Spleen (tissue), 11 donors: ENCODE measurements around the gene RPL35. TPM values are rescaled to one million over a fixed set of nuclear protein-coding genes. Genes with fewer than 3 reads are reported as not detected.

Experiments used
- DNase-seq: peaks from one replicate; pipeline ENCODE4 v3.0.0-alpha.2; 2020
- H3K27ac ChIP-seq, 8 donors: fragments of 200-600 bp; sonication (generic) in 7 of 8; 1 replicate in 4 of 8; 2 replicates in 4 of 8; pipeline versions ENCODE4 v1.5.0 to v1.8.0; 2016 to 2021; ENCODE audit warnings: inconsistent platforms in 4 of 8, mild to moderate bottlenecking in 4 of 8, moderate library complexity in 1 of 8
- H3K27me3 ChIP-seq, 7 donors: fragments of 200-600 bp; sonication (generic) in 6 of 7; replicated peaks in 1 of 7; 1 replicate in 4 of 7; 2 replicates in 3 of 7; pipeline versions ENCODE4 v1.5.0 to v1.8.0; 2016 to 2021; ENCODE audit warnings: inconsistent platforms in 3 of 7, mild to moderate bottlenecking in 1 of 7
- H3K36me3 ChIP-seq, 6 donors: fragments of 200-600 bp; sonication (generic) in 5 of 6; 1 replicate in 4 of 6; 2 replicates in 2 of 6; pipeline versions ENCODE4 v1.5.0 to v1.8.0; 2016 to 2021; ENCODE audit warnings: inconsistent platforms in 2 of 6
- H3K4me1 ChIP-seq, 6 donors: fragments of 200-600 bp; sonication (generic) in 5 of 6; 1 replicate in 3 of 6; 2 replicates in 3 of 6; pipeline versions ENCODE4 v1.5.0 to v1.8.0; 2016 to 2021; ENCODE audit warnings: inconsistent platforms in 3 of 6
- H3K4me3 ChIP-seq, 8 donors: fragments of 200-600 bp; sonication (generic) in 7 of 8; 1 replicate in 4 of 8; 2 replicates in 4 of 8; pipeline versions ENCODE4 v1.5.0 to v1.8.0; 2016 to 2021; ENCODE audit warnings: inconsistent platforms in 4 of 8, mild to moderate bottlenecking in 4 of 8, moderate library complexity in 2 of 8
- H3K9me3 ChIP-seq, 8 donors: fragments of 200-600 bp; sonication (generic) in 7 of 8; 1 replicate in 4 of 8; 2 replicates in 4 of 8; pipeline versions ENCODE4 v1.5.0 to v1.8.0; 2016 to 2021; ENCODE audit warnings: inconsistent platforms in 4 of 8
- CTCF ChIP-seq, 11 experiments: fragments of 200-600 bp in 7 of 11; fragments of 450-650 bp in 4 of 11; sonication (generic) in 4 of 11; IDR thresholded peaks in 8 of 11; conservative IDR thresholded peaks in 3 of 11; 1 replicate in 7 of 11; 2 replicates in 4 of 11; pipeline versions ENCODE4 v1.4.0 to v1.8.0; 2016 to 2021; ENCODE audit warnings: antibody characterized with exemption in 11 of 11, inconsistent platforms in 4 of 11, mild to moderate bottlenecking in 1 of 11
- POLR2A ChIP-seq, 3 donors: fragments of 450-650 bp; IDR thresholded peaks; one replicate each; pipeline ENCODE4 v1.5.1; 2017; ENCODE audit warnings: antibody characterized with exemption in 3 of 3, mild to moderate bottlenecking in 1 of 3
- POLR2AphosphoS5 ChIP-seq, 3 donors: sonication (generic); formaldehyde crosslinking; IDR thresholded peaks; one replicate each; pipeline ENCODE4 v1.5.1; 2017; ENCODE audit warnings: antibody characterized with exemption in 3 of 3
- WGBS, 5 donors: extraction: QIAGEN DNeasy Blood & Tissue Kit in 3 of 5; methylation state at CpG; one replicate each; pipeline versions ENCODE4 v1.1.5 to v1.1.7; 2013 to 2018; 5-methylcytosine and 5-hydroxymethylcytosine counted together
- intact Hi-C: fragments of 100-400 bp; cut with DNase I; formaldehyde crosslinking; loops from one replicate; pipeline ENCODE4 v1.15.0; 2023; ENCODE audit warnings: low total_unique reads
- polyA plus RNA-seq, 3 donors: library from polyadenylated mRNA; stranded (reverse); fragments of 200-250 nt; gene quantifications; one replicate each; pipeline ENCODE4 v1.2.1, GENCODE V29; 2013
- total RNA-seq, 7 donors: library from RNA; depleted of rRNA in 3 of 7; stranded (reverse); fragments of >200 nt in 3 of 7; fragmentation: NEBNext Ultra II Directional in 4 of 7; extraction: Animal tissue kit (Norgen Biotek cat#: 25700) in 4 of 7; gene quantifications; one replicate each; pipeline versions ENCODE4 v1.1.0 to v1.2.1, GENCODE V29; 2016 to 2021
- donor health status: healthy with polysubstance abuse.
- donor health status: DM: no; HTN: no; CAD: no; lungs with moderate emphysema.
- donor health status: DM: no; HTN: no; CAD: no.
- donor health status: Bipolar disorder and iron deficiency.
- donor health status: healthy.
- donor health status: DM: no; HTN: no; CAD: no.
- donor health status: DM: yes; HTN: yes; CAD: no.

Gene RPL35
- total and polyA plus RNA-seq, 10 donors = 873 to 8,208 (median 1,050) TPM

GRCh38 chr9:124877021-124877782 is 15.4 kb upstream of the RPL35 start:
- H3K27ac ChIP-seq = no peak overlapping the region
- peaks cover 22 to 70% (median 40%) of the 10 kb centered on the region in 6 donors for H3K4me1 ChIP-seq
- H3K36me3 ChIP-seq = peaks cover 0 to 99% (median 87%) of the 10 kb centered on the region in 6 donors
- DNase-seq = no peak
- H3K4me3 ChIP-seq = no peak overlapping the region
- intact Hi-C loops = loop anchor here (10.0 kb wide), 1 partner anchor 58 kb away; no protein-coding TSS in a partner anchor
- WGBS, 5 donors = 87 to 90% (median 90%) methylated on average over 14 of the region's 14 CpGs
- H3K9me3 ChIP-seq = no peaks in the 10 kb centered on the region
- H3K27me3 ChIP-seq = no peaks in the 10 kb centered on the region
- TF ChIP-seq POLR2A (IDR thresholded peaks at IDR 0.05) = no peak
- TF ChIP-seq POLR2AphosphoS5 (IDR thresholded peaks at IDR 0.05) = peak in 2 of 3 donors; percentile 13 to 45
- no peak for TF ChIP-seq CTCF (IDR thresholded peaks at IDR 0.05 in 8 of 11, conservative IDR thresholded peaks at IDR 0.05 in 3 of 11)

- peaks cover 0 to 95% (median 71%) of the 10 kb centered on the region in 6 donors for H3K36me3 ChIP-seq
- H3K4me1 ChIP-seq = peaks cover 39 to 76% (median 54%) of the 10 kb centered on the region in 6 donors
- intact Hi-C loops = loop anchor here (10.0 kb wide), 1 partner anchor 59 kb away; no protein-coding TSS in a partner anchor
- no peaks in the 10 kb centered on the region for H3K9me3 ChIP-seq
- no peak overlapping the region for H3K4me3 ChIP-seq
- TF ChIP-seq POLR2AphosphoS5 (IDR thresholded peaks at IDR 0.05) = peak in 1 of 3 donors; percentile 33
- no peak for TF ChIP-seq CTCF (IDR thresholded peaks at IDR 0.05 in 8 of 11, conservative IDR thresholded peaks at IDR 0.05 in 3 of 11)
- no peaks in the 10 kb centered on the region for H3K27me3 ChIP-seq
- DNase-seq = no peak
- peak overlapping the region in 1 of 8 donors; percentile 98 for H3K27ac ChIP-seq
- 83 to 90% (median 85%) methylated on average over 6 of the region's 6 CpGs for whole genome bisulfite sequencing, 5 donors
These were observed 13.7 kb upstream of the RPL35 start for GRCh38 chr9:124875501-124875900.

- peaks cover 0 to 76% (median 55%) of the 10 kb centered on the region in 6 donors for H3K36me3 ChIP-seq
- peak overlapping the region in 1 of 8 donors; percentile 98 for H3K4me3 ChIP-seq
These were observed 11.9 kb upstream of the RPL35 start for GRCh38 chr9:124873664-124874063.

More at GRCh38 chr9:124873664-124874063, 11.9 kb upstream of the RPL35 start:
- TF ChIP-seq POLR2AphosphoS5 (IDR thresholded peaks at IDR 0.05) (peak in 2 of 3 donors; percentile 26 to 57), CTCF (IDR thresholded peaks at IDR 0.05 in 8 of 11, conservative IDR thresholded peaks at IDR 0.05 in 3 of 11) (no peak)
- peak overlapping the region in 6 of 8 donors; percentile 12 to 98 (median 96) for H3K27ac ChIP-seq
- no peak for DNase-seq
- H3K9me3 ChIP-seq = no peaks in the 10 kb centered on the region
- peaks cover 42 to 80% (median 59%) of the 10 kb centered on the region in 6 donors for H3K4me1 ChIP-seq
- WGBS, 5 donors = 77 to 89% (median 83%) methylated on average over 11 to 14 of the region's 14 CpGs
- H3K27me3 ChIP-seq = no peaks in the 10 kb centered on the region
- intact Hi-C loops = loop anchor here (10.0 kb wide), 1 partner anchor 61 kb away; no protein-coding TSS in a partner anchor
